Esophagus squamous epithelium (tissue), 4 donors: ENCODE data around the gene TANC1.

Experiments used
- POLR2A ChIP-seq, 4 donors: fragments of 450-650 bp; IDR thresholded peaks; one replicate each; pipeline ENCODE4 v1.6.1; 2017; ENCODE audit warnings: antibody characterized with exemption in 4 of 4, mild to moderate bottlenecking in 4 of 4, moderate library complexity in 3 of 4
- TF ChIP-seq, protein P1 (sequence below), 6 experiments: fragments of 450-650 bp in 4 of 6; fragments of 200-600 bp in 2 of 6; sonication (generic) in 2 of 6; IDR thresholded peaks; one replicate each; pipeline ENCODE4 v1.5.1; 2016 to 2019; ENCODE audit warnings: antibody characterized with exemption in 6 of 6, mild to moderate bottlenecking in 4 of 6, moderate library complexity in 4 of 6

DNA sequence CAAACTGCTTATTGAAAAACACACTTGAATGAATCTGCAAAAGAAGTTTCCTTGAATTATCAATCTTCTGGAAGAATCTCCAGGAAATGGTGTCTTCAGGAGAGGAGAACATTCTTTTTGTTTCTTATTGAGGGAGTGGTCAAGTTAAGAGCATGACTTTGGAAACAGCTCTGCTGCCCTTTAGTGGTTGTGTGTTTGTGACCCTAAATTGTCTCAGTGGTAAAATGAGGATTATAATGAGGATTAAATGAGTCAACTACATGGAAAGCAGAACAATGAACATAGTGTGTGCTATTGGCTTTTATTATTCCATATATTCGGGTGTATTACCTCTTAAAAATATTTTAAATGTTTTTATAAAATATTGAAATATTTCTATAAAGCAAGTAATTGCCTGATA lies 44.8 kb upstream of the TANC1 start:
- TF ChIP-seq, protein P1, sequence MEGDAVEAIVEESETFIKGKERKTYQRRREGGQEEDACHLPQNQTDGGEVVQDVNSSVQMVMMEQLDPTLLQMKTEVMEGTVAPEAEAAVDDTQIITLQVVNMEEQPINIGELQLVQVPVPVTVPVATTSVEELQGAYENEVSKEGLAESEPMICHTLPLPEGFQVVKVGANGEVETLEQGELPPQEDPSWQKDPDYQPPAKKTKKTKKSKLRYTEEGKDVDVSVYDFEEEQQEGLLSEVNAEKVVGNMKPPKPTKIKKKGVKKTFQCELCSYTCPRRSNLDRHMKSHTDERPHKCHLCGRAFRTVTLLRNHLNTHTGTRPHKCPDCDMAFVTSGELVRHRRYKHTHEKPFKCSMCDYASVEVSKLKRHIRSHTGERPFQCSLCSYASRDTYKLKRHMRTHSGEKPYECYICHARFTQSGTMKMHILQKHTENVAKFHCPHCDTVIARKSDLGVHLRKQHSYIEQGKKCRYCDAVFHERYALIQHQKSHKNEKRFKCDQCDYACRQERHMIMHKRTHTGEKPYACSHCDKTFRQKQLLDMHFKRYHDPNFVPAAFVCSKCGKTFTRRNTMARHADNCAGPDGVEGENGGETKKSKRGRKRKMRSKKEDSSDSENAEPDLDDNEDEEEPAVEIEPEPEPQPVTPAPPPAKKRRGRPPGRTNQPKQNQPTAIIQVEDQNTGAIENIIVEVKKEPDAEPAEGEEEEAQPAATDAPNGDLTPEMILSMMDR (IDR thresholded peaks at IDR 0.05) = no peak
- TF ChIP-seq POLR2A (IDR thresholded peaks at IDR 0.05) = no peak
